ENCODE data around the gene FOXP1. TPM values are rescaled to one million over a fixed set of nuclear protein-coding genes. Genes with fewer than 3 reads are reported as not detected.

The FOXP1 gene
- total and polyA plus RNA-seq, 2 of the 8 experiments (the other 6 are each of a cell fraction or from before 2014, with no cell fraction given) = 13.9 to 25.4 TPM

- TF ChIP-seq BCL11A (IDR thresholded peaks at IDR 0.05; ENCODE audit: low read depth in 2 of 2, low read length in 2 of 2) (no peak), POU5F1 (IDR thresholded peaks at IDR 0.05; ENCODE audit: low read depth, low read length) (no peak), SUZ12 (IDR thresholded peaks at IDR 0.05; ENCODE audit: low read length) (no peak), KDM1A (IDR thresholded peaks at IDR 0.05; ENCODE audit: borderline replicate concordance, low read length) (no peak), KDM4A (IDR thresholded peaks at IDR 0.05; ENCODE audit: low read depth, low read length, severe bottlenecking) (no peak), ASH2L (IDR thresholded peaks at IDR 0.05; ENCODE audit: low read length) (no peak), E2F6 (IDR thresholded peaks at IDR 0.05) (no peak), SIN3A (conservative IDR thresholded peaks at IDR 0.05 in 1 of 2, IDR thresholded peaks at IDR 0.05 in 1 of 2; ENCODE audit: low read depth in 1 of 2, low read length in 2 of 2) (no peak), TCF12 (IDR thresholded peaks at IDR 0.05; ENCODE audit: low read depth, low read length) (no peak)
These were observed 668.7 kb downstream of the FOXP1 start (continued) for GRCh38 chr3:70914862-70915261.

All from H1 (cell line).